Caco-2 (cell line): ENCODE data around the gene EXOSC5. TPM values are rescaled to one million over a fixed set of nuclear protein-coding genes. Genes with fewer than 3 reads are reported as not detected.
"Not testable (repeated sequence)": the region's sequence is repeated elsewhere in the genome, so short reads cannot be mapped to it uniquely, and the experiment has no call there.

Experiments
- BruUV-seq: library from RNA; stranded (reverse); fragments of 400-500 nt; replicated peaks from 2 replicates; lab custom pipeline; 2021; lab: Mats Ljungman, UMichigan
- CTCF ChIA-PET: fragments of 300-600 bp; sonication (Branson Sonifier 250); formaldehyde crosslinking; loops from one replicate; lab custom pipeline; 2022; ENCODE audit warnings: antibody characterized with exemption; lab: Charles Lee
- POLR2A ChIA-PET: fragments of 300-600 bp; sonication (Branson Sonifier 250); formaldehyde crosslinking; loops from one replicate; lab custom pipeline; 2022; ENCODE audit warnings: antibody characterized with exemption; lab: Charles Lee
- DNase-seq, 2 experiments: peaks; one replicate each; pipeline versions ENCODE4 v3.0.0 to v3.0.0-alpha.2; 2020 to 2022
- H3K27me3 ChIP-seq: replicated peaks from 2 replicates; pipeline ENCODE4 v1.6.0; 2011; ENCODE audit warnings: low read length; ENCODE audit not compliant: control insufficient read depth, insufficient read depth
- H3K36me3 ChIP-seq: 2 replicates; pipeline ENCODE4 v1.5.1; 2011; ENCODE audit warnings: low read length; ENCODE audit not compliant: control insufficient read depth, insufficient read depth
- H3K4me1 ChIP-seq: fragments of 250-450 bp; sonication (Bioruptor Pico); 2 replicates; pipeline ENCODE4 v1.5.1; 2020; ENCODE audit warnings: mild to moderate bottlenecking
- H3K4me3 ChIP-seq: 2 replicates; pipeline ENCODE4 v1.5.1; 2011; ENCODE audit warnings: low read depth, mild to moderate bottlenecking, control low read depth, low read length
- H3K9me3 ChIP-seq: fragments of 250-450 bp; sonication (Bioruptor Pico); 2 replicates; pipeline ENCODE4 v1.5.1; 2020; ENCODE audit warnings: mild to moderate bottlenecking, moderate library complexity
- H3K27ac Mint-ChIP-seq: one replicate; pipeline ENCODE4 v1.8.0; 2022; ENCODE audit warnings: mixed read lengths; ENCODE audit not compliant: unreplicated experiment
- H3K27me3 Mint-ChIP-seq: one replicate; pipeline ENCODE4 v1.8.0; 2022; ENCODE audit warnings: mixed read lengths; ENCODE audit not compliant: insufficient read depth, unreplicated experiment
- H3K36me3 Mint-ChIP-seq: one replicate; pipeline ENCODE4 v1.8.0; 2022; ENCODE audit warnings: mild to moderate bottlenecking, mixed read lengths; ENCODE audit not compliant: insufficient read depth, unreplicated experiment
- H3K4me1 Mint-ChIP-seq: one replicate; pipeline ENCODE4 v1.8.0; 2022; ENCODE audit warnings: low read depth, mixed read lengths; ENCODE audit not compliant: unreplicated experiment
- H3K4me3 Mint-ChIP-seq: one replicate; pipeline ENCODE4 v1.8.0; 2022; ENCODE audit warnings: mild to moderate bottlenecking, moderate library complexity, mixed read lengths; ENCODE audit not compliant: unreplicated experiment
- H3K9me3 Mint-ChIP-seq: one replicate; pipeline ENCODE4 v1.8.0; 2022; ENCODE audit warnings: mixed read lengths; ENCODE audit not compliant: unreplicated experiment
- intact Hi-C: fragments of 100-400 bp; cut with micrococcal nuclease; formaldehyde crosslinking; loops from one replicate; pipeline ENCODE4 v1.10.0; 2022; ENCODE audit not compliant: unreplicated experiment
- total RNA-seq: library from RNA; stranded (reverse); gene quantifications from 2 replicates; pipeline ENCODE4 v1.2.3, GENCODE V29; 2022
- TF ChIP-seq, protein P1 (sequence below), 2 experiments: fragments of 200-600 bp in 1 of 2; IDR thresholded peaks; 1 replicate in 1 of 2; 2 replicates in 1 of 2; pipeline versions ENCODE4 v1.5.1 to v1.8.0; 2011 to 2022; ENCODE audit warnings: antibody characterized with exemption in 1 of 2, control low read depth in 1 of 2, inconsistent platforms in 1 of 2, low read depth in 1 of 2, low read length in 1 of 2, mild to moderate bottlenecking in 1 of 2, moderate library complexity in 1 of 2; ENCODE audit not compliant: insufficient read depth in 1 of 2, severe bottlenecking in 1 of 2, unreplicated experiment in 1 of 2

Gene EXOSC5
- total RNA-seq, 1 experiment from 2014 or later: 36.6 TPM

DNA sequence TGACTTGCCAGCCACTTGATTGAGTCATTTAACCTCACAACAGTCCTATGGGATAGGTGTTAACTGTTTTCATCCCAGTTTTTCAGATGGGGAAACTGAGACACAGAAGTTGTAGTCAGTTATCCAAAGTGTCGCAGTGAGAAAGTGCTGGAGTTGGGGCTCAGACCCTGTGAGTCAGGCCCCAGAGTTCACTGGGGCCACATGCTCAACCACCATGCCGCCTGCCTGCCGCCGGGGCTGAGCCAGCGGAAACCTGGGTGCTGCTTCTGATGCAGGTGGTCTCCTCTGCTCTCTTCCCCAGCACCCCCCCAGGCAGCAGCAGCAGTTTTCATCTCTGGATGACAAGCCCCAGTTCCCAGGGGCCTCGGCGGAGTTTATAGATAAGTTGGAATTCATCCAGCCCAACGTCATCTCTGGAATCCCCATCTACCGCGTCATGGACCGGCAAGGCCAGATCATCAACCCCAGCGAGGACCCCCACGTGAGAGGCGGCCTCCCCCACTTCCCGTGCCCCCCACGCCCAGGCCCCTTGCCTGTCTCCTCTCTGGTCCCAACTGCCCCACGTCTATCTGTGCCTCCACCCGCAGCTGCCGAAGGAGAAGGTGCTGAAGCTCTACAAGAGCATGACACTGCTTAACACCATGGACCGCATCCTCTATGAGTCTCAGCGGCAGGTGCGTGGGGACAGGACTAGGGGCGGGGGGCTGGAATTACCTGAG is 13.3 kb upstream of the EXOSC5 start:
- H3K4me1 ChIP-seq: peaks cover 15% of the 10 kb centered on the region
- CTCF ChIA-PET: no interaction called here
- Mint-ChIP-seq H3K9me3 (no peaks in the 10 kb centered on the region), H3K27ac (peak overlapping the region; percentile 89), H3K4me3 (no peak overlapping the region), H3K27me3 (no peaks in the 10 kb centered on the region), H3K36me3 (peaks cover 27% of the 10 kb centered on the region), H3K4me1 (peaks cover 16% of the 10 kb centered on the region)
- no peak overlapping the region for H3K4me3 ChIP-seq
- no peak for DNase-seq
- no peaks in the 10 kb centered on the region for H3K9me3 ChIP-seq
- POLR2A ChIA-PET: interaction anchor here (1.2 kb wide), 1 partner anchor 29 kb away, joined by 10 read pairs; the partner anchor contains the start of gene DMAC2
- intact Hi-C loops: no loop called here
- H3K36me3 ChIP-seq: peaks cover 2% of the 10 kb centered on the region; the same call in 1 of the 2 replicates
- no TSS peak for BruUV-seq
- H3K27me3 ChIP-seq: no peaks in the 10 kb centered on the region
- TF ChIP-seq, protein P1, sequence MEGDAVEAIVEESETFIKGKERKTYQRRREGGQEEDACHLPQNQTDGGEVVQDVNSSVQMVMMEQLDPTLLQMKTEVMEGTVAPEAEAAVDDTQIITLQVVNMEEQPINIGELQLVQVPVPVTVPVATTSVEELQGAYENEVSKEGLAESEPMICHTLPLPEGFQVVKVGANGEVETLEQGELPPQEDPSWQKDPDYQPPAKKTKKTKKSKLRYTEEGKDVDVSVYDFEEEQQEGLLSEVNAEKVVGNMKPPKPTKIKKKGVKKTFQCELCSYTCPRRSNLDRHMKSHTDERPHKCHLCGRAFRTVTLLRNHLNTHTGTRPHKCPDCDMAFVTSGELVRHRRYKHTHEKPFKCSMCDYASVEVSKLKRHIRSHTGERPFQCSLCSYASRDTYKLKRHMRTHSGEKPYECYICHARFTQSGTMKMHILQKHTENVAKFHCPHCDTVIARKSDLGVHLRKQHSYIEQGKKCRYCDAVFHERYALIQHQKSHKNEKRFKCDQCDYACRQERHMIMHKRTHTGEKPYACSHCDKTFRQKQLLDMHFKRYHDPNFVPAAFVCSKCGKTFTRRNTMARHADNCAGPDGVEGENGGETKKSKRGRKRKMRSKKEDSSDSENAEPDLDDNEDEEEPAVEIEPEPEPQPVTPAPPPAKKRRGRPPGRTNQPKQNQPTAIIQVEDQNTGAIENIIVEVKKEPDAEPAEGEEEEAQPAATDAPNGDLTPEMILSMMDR (IDR thresholded peaks at IDR 0.05; ENCODE audit: insufficient read depth in 1 of 2, low read depth in 1 of 2, low read length in 1 of 2, severe bottlenecking in 1 of 2, unreplicated experiment in 1 of 2): no peak

DNA sequence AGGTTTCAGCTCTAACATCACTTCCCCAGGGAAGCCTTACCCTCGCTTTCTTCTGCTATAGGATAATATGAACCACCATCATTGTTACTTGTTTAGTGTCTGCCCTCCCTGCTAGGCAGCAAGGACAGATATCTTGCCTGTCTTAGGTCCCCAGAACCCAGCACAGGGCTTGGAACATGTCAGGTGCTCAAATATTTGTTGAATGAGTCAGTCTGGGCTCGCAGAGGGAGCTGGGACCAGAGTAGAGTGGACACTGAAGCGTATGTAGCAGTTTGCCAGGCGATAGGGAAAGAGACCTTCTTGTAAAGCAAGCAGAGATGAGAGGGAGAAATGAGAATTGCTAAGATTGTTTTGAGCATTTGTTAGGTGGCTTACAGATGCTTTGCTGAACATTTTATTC is 12.1 kb upstream of the EXOSC5 start:
- Histone ChIP-seq H3K36me3 (no peaks in the 10 kb centered on the region; the same call in 1 of the 2 replicates), H3K27me3 (no peaks in the 10 kb centered on the region), H3K4me3 (no peak overlapping the region), H3K4me1 (peaks cover 15% of the 10 kb centered on the region), H3K9me3 (no peaks in the 10 kb centered on the region)
- Mint-ChIP-seq H3K4me3 (peak overlapping the region; percentile 59), H3K4me1 (peaks cover 16% of the 10 kb centered on the region), H3K36me3 (peaks cover 21% of the 10 kb centered on the region), H3K9me3 (no peaks in the 10 kb centered on the region), H3K27ac (peak overlapping the region; percentile 89), H3K27me3 (no peaks in the 10 kb centered on the region)
- intact Hi-C loops: loop anchor here (1.0 kb wide), 2 partner anchors 18 to 22 kb away; partner anchors contain the start of gene B3GNT8
- DNase-seq: peak; percentile 75 to 80
- ChIA-PET CTCF (interaction anchor here (0.6 to 1.4 kb wide), 4 partner anchors 22 to 543 kb away, joined by 4 to 7 read pairs (median 6); partner anchors contain the start of gene DMAC2), POLR2A (interaction anchor here (1.0 to 1.2 kb wide), 4 partner anchors 11 to 45 kb away, joined by 3 to 10 read pairs (median 6); partner anchors contain the start of genes B9D2 and DMAC2)
- BruUV-seq: no TSS peak
- TF ChIP-seq, protein P1 (IDR thresholded peaks at IDR 0.05; ENCODE audit: insufficient read depth in 1 of 2, low read depth in 1 of 2, low read length in 1 of 2, severe bottlenecking in 1 of 2, unreplicated experiment in 1 of 2): no peak

DNA sequence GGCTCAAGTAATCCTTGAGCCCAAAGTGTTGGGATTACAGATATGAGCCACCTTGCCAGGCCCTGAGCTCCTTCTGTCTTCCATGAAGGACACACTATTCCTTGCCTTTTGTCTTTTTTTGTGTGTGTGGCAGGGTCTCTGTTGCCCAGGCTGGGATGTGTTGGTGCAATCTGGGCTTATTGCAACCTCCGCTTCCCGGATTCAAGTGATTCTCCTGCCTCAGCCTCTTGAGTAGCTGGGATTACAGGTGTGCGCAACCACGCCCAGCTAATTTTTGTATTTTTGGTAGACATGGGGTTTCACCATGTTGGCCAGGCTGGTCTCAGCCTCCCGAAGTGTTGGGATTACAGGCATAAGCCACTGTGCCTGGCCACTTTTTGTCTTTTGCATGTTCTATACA is 11.7 kb upstream of the EXOSC5 start:
- DNase-seq, H3K36me3 ChIP-seq, H3K27me3 ChIP-seq, BruUV-seq, H3K27me3 Mint-ChIP-seq, H3K4me3 ChIP-seq, H3K9me3 Mint-ChIP-seq, H3K9me3 ChIP-seq: not testable (repeated sequence)
- intact Hi-C loops: loop anchor here (1.0 kb wide), 2 partner anchors 18 to 22 kb away; partner anchors contain the start of gene B3GNT8
- ChIA-PET CTCF (interaction anchor here (0.7 to 1.4 kb wide), 2 partner anchors 23 to 544 kb away, joined by 6 to 7 read pairs; no protein-coding TSS in a partner anchor), POLR2A (interaction anchor here (1.0 to 1.3 kb wide), 4 partner anchors 10 to 45 kb away, joined by 3 to 8 read pairs (median 6); partner anchors contain the start of gene B9D2)
- H3K36me3 Mint-ChIP-seq: peaks cover 20% of the 10 kb centered on the region
- peak overlapping the region; percentile 89 for H3K27ac Mint-ChIP-seq
- H3K4me1 ChIP-seq: peaks cover 15% of the 10 kb centered on the region
- peak overlapping the region; percentile 59 for H3K4me3 Mint-ChIP-seq
- peaks cover 16% of the 10 kb centered on the region for H3K4me1 Mint-ChIP-seq
